GM12878 (cell line): ENCODE measurements around the gene SIK2. TPM values are rescaled to one million over a fixed set of nuclear protein-coding genes. Genes with fewer than 3 reads are reported as not detected.

Source experiments
- ATAC-seq: fragments of 200-7000 bp; cut with Tn5 transposase; 3 replicates; pipeline ENCODE4 v1.9.1; 2020; ENCODE audit warnings: mild to moderate bottlenecking, moderate library complexity
- BruUV-seq: library from RNA; stranded (reverse); fragments of 400-500 nt; replicated peaks from 2 replicates; lab custom pipeline; 2021; lab: Mats Ljungman, UMichigan
- CTCF ChIA-PET: fragments of 300-600 bp; sonication (Branson Sonifier 250); formaldehyde crosslinking; extraction: SDS; loops from one replicate; lab custom pipeline; 2021; ENCODE audit warnings: inconsistent platforms; lab: Yijun Ruan, JAX
- POLR2A ChIA-PET: fragments of 350-600 bp; formaldehyde crosslinking; extraction: SDS; loops from one replicate; lab custom pipeline; 2021; ENCODE audit warnings: inconsistent platforms; lab: Charles Lee
- RAD21 ChIA-PET: fragments of 300-600 bp; sonication (Branson Sonifier 250); formaldehyde crosslinking; loops from one replicate; lab custom pipeline; 2023; ENCODE audit warnings: antibody characterized with exemption; ENCODE audit not compliant: unreplicated experiment; lab: Charles Lee
- SMC1A ChIA-PET: fragments of 300-600 bp; sonication (Branson Sonifier 250); formaldehyde crosslinking; loops from one replicate; lab custom pipeline; 2023; ENCODE audit not compliant: unreplicated experiment, uncharacterized antibody; lab: Charles Lee
- DNase-seq: peaks from one replicate; pipeline ENCODE4 v3.0.0-alpha.2; 2011; ENCODE audit warnings: low read depth, low spot score
- FAIRE-seq: peaks from 3 replicates; lab custom pipeline; 2011; peaks lifted over from hg19 to GRCh38; lab: Jason Lieb, UNC
- H2AFZ ChIP-seq: 2 replicates; pipeline ENCODE4 v1.6.0; 2011; ENCODE audit warnings: low read depth, low read length, control low read depth; ENCODE audit not compliant: control insufficient read depth
- H3K27ac ChIP-seq: 2 replicates; pipeline ENCODE4 v1.5.1; 2011; ENCODE audit warnings: control low read depth; ENCODE audit not compliant: control insufficient read depth, insufficient read depth
- H3K27me3 ChIP-seq, 2 experiments: replicated peaks in 1 of 2; 2 replicates each; pipeline versions ENCODE4 v1.6.0 to v1.6.1; 2011; ENCODE audit warnings: low read length in 1 of 2; ENCODE audit not compliant: control insufficient read depth in 2 of 2, insufficient read depth in 2 of 2
- H3K36me3 ChIP-seq, 2 experiments: 2 replicates each; pipeline ENCODE4 v1.5.1; 2011; ENCODE audit warnings: low read length in 1 of 2; ENCODE audit not compliant: control insufficient read depth in 2 of 2, insufficient read depth in 2 of 2
- H3K4me1 ChIP-seq: 2 replicates; pipeline ENCODE4 v1.6.1; 2011; ENCODE audit warnings: mild to moderate bottlenecking, low read length, moderate library complexity, mixed read lengths; ENCODE audit not compliant: control insufficient read depth, insufficient read depth
- H3K4me2 ChIP-seq: 2 replicates; pipeline ENCODE4 v1.6.0; 2011; ENCODE audit warnings: control low read depth; ENCODE audit not compliant: control insufficient read depth, insufficient read depth
- H3K4me3 ChIP-seq: fragments of 200-600 bp; sonication (generic); 2 replicates; pipeline ENCODE4 v1.5.1; 2016
- H3K79me2 ChIP-seq: 2 replicates; pipeline ENCODE4 v1.6.0; 2011; ENCODE audit warnings: low read length; ENCODE audit not compliant: control insufficient read depth, insufficient read depth
- H3K9ac ChIP-seq: 2 replicates; pipeline ENCODE4 v1.8.0; 2011; ENCODE audit warnings: low read length, control low read depth, mixed read lengths; ENCODE audit not compliant: control insufficient read depth, insufficient read depth
- H3K9me3 ChIP-seq: replicated peaks from 3 replicates; pipeline ENCODE4 v1.5.1; 2011; ENCODE audit warnings: mild to moderate bottlenecking, low read length; ENCODE audit not compliant: control insufficient read depth, insufficient read depth
- H4K20me1 ChIP-seq: 2 replicates; pipeline ENCODE4 v1.6.0; 2011; ENCODE audit not compliant: control insufficient read depth, insufficient read depth
- ATF7 ChIP-seq: fragments of 450-650 bp; IDR thresholded peaks from 2 replicates; pipeline ENCODE4 v1.6.1; 2016; ENCODE audit warnings: low read depth, mild to moderate bottlenecking
- BHLHE40 ChIP-seq, 2 experiments: fragments of 450-650 bp in 1 of 2; IDR thresholded peaks; 2 replicates each; pipeline ENCODE4 v1.6.1; 2011 to 2017; ENCODE audit warnings: low read depth in 2 of 2, borderline replicate concordance in 1 of 2, improper control_type of control experiment in 1 of 2, low read length in 1 of 2, mild to moderate bottlenecking in 1 of 2
- CHD2 ChIP-seq: IDR thresholded peaks from 2 replicates; pipeline ENCODE4 v1.6.1; 2011; ENCODE audit warnings: low read depth, low read length, improper control_type of control experiment, borderline replicate concordance
- CHD4 ChIP-seq: fragments of 200-600 bp; sonication (generic); IDR thresholded peaks from 2 replicates; pipeline ENCODE4 v1.6.1; 2016; ENCODE audit warnings: mild to moderate bottlenecking
- EGR1 ChIP-seq, 2 experiments: IDR thresholded peaks; 1 replicate in 1 of 2; 2 replicates in 1 of 2; pipeline ENCODE4 v1.6.1; 2011 to 2012; ENCODE audit warnings: low read depth in 2 of 2, low read length in 2 of 2, borderline replicate concordance in 1 of 2, mild to moderate bottlenecking in 1 of 2, moderate library complexity in 1 of 2
- KAT2A ChIP-seq: conservative IDR thresholded peaks from 2 replicates; pipeline ENCODE4 v1.6.1; 2011; ENCODE audit warnings: low read depth, low read length; ENCODE audit not compliant: control insufficient read depth
- MTA3 ChIP-seq: IDR thresholded peaks from 2 replicates; pipeline ENCODE4 v1.6.1; 2012; ENCODE audit warnings: low read length, inconsistent platforms, borderline replicate concordance
- MXI1 ChIP-seq: fragments of 150-350 bp; IDR thresholded peaks from 2 replicates; pipeline ENCODE4 v1.6.1; 2011; ENCODE audit warnings: low read depth, mild to moderate bottlenecking, inconsistent platforms, low read length, improper control_type of control experiment
- NFYB ChIP-seq: IDR thresholded peaks from 2 replicates; pipeline ENCODE4 v1.6.1; 2011; ENCODE audit warnings: low read depth, mild to moderate bottlenecking, low read length, improper control_type of control experiment, moderate library complexity; ENCODE audit not compliant: insufficient read depth
- RAD21 ChIP-seq: IDR thresholded peaks from 2 replicates; pipeline ENCODE4 v1.6.1; 2011; ENCODE audit warnings: mild to moderate bottlenecking, low read depth, low read length, moderate library complexity; ENCODE audit not compliant: insufficient read depth
- SIN3A ChIP-seq: IDR thresholded peaks from 2 replicates; pipeline ENCODE4 v1.6.1; 2012; ENCODE audit warnings: low read depth, low read length, improper control_type of control experiment
- SP1 ChIP-seq: IDR thresholded peaks from one replicate; pipeline ENCODE4 v1.6.1; 2011; ENCODE audit warnings: low read depth, low read length
- SUPT20H ChIP-seq: IDR thresholded peaks from 2 replicates; pipeline ENCODE4 v1.6.1; 2011; ENCODE audit warnings: low read depth, mild to moderate bottlenecking, low read length, moderate library complexity, borderline replicate concordance; ENCODE audit not compliant: control insufficient read depth
- ZBED1 ChIP-seq: IDR thresholded peaks from 2 replicates; pipeline ENCODE4 v1.6.1; 2016; ENCODE audit warnings: borderline replicate concordance
- WGBS: methylation state at CpG from one replicate; pipeline ENCODE4 v1.1.6; 2016; ENCODE audit warnings: low lambda C conversion rate; ENCODE audit not compliant: insufficient replicate concordance, insufficient coverage; ENCODE audit errors: missing lambda C conversion rate; 5-methylcytosine and 5-hydroxymethylcytosine counted together
- in situ Hi-C: fragments of 300-500 bp; cut with MboI; formaldehyde crosslinking; loops from 9 replicates; pipeline ENCODE4 v1.14.3; 2018; ENCODE audit warnings: mixed read lengths
- intact Hi-C: fragments of 100-400 bp; cut with micrococcal nuclease; formaldehyde crosslinking; loops from one replicate; pipeline ENCODE4 v1.14.2; 2022; ENCODE audit not compliant: unreplicated experiment
- polyA plus RNA-seq, 11 experiments: library from polyadenylated mRNA; depleted of rRNA in 4 of 11; unstranded in 6 of 11; stranded (reverse) in 5 of 11; fragments of >200 nt; fragmentation: Nextera tagmentation in 4 of 11; fragmentation: Illumina TruSeq in 1 of 11; extraction: Ambion mirVana in 4 of 11; extraction: Trizol in 1 of 11; gene quantifications; 1 replicate in 1 of 11; 2 replicates in 10 of 11; pipeline versions ENCODE4 v1.2.1 to v1.2.3, GENCODE V29; 2011 to 2016; ENCODE audit warnings: inconsistent platforms in 2 of 11, missing spikeins in 2 of 11, low read depth in 1 of 11
- total RNA-seq, 4 experiments: library from RNA; depleted of rRNA in 3 of 4; stranded (reverse); fragments of >200 nt in 3 of 4; fragmentation: Illumina TruSeq in 1 of 4; extraction: Trizol in 1 of 4; gene quantifications; 2 replicates each; pipeline versions ENCODE4 v1.2.1 to v1.2.3, GENCODE V29; 2013 to 2021
- TF ChIP-seq, protein P1 (sequence below): IDR thresholded peaks from 2 replicates; pipeline ENCODE4 v1.6.1; 2012; ENCODE audit warnings: low read length, inconsistent platforms
- TF ChIP-seq, protein P2 (sequence below): IDR thresholded peaks from 2 replicates; pipeline ENCODE4 v1.6.1; 2011; ENCODE audit warnings: low read depth, mild to moderate bottlenecking, low read length, moderate library complexity, borderline replicate concordance; ENCODE audit errors: extremely low read depth
- TF ChIP-seq, protein P3 (sequence below): IDR thresholded peaks from 2 replicates; pipeline ENCODE4 v1.6.1; 2012; ENCODE audit warnings: low read depth, low read length, improper control_type of control experiment

The SIK2 gene
- total and polyA plus RNA-seq, 10 of the 15 experiments (the other 5 are each of a cell fraction or from before 2014, with no cell fraction given) = 0.97 to 14.2 (median 4.5) TPM

DNA sequence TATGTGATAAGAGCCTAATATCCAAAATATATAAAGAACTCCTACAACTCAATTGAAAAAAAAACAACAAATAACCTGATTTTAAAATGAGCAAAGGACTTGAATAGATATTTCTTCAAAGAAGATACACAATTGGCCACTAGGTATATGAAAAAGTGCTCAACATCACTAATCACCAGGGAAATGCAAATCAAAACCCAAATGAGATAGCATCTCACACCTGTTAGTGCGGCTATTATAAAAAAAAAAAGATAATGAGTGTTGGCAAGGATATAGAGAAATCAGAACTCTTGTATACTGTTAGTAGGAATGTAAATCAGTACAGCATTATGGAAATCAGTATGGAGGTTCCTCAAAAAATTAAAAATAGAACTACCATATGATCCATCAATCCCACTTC lies 5.9 kb upstream of the SIK2 start:
- H3K9me3 ChIP-seq = no peaks in the 10 kb centered on the region
- ChIA-PET POLR2A (no interaction called here), SMC1A (interaction anchor here (1.4 to 2.5 kb wide), 3 partner anchors 181 to 274 kb away, joined by 4 to 16 read pairs (median 10); no protein-coding TSS in a partner anchor), RAD21 (interaction anchor here (1.3 to 2.8 kb wide), 3 partner anchors 10 to 181 kb away, joined by 5 to 22 read pairs (median 12); no protein-coding TSS in a partner anchor), CTCF (interaction anchor here (1.5 to 3.5 kb wide), 5 partner anchors 9 to 245 kb away, joined by 5 to 26 read pairs (median 13); no protein-coding TSS in a partner anchor)
- no peak overlapping the region for H3K27ac ChIP-seq
- H3K9ac ChIP-seq = no peak overlapping the region
- intact Hi-C loops = no loop called here
- no peaks in the 10 kb centered on the region for H4K20me1 ChIP-seq
- no peak overlapping the region for H3K4me2 ChIP-seq
- in situ Hi-C loops = no loop called here
- H3K4me3 ChIP-seq = no peak overlapping the region
- H2AFZ ChIP-seq = no peak overlapping the region
- H3K36me3 ChIP-seq = no peaks in the 10 kb centered on the region
- DNase-seq = no peak
- peaks cover 2% of the 10 kb centered on the region for H3K4me1 ChIP-seq
- FAIRE-seq = no peak
- H3K79me2 ChIP-seq = no peaks in the 10 kb centered on the region
- 100% methylated on average over 1 of the region's 1 CpG for WGBS
- no peaks in the 10 kb centered on the region; a peak in 1 of 4 replicates for H3K27me3 ChIP-seq
- no peak for TF ChIP-seq ZBED1
- no peak for TF ChIP-seq SP1
- TF ChIP-seq SUPT20H = no peak
- no peak for TF ChIP-seq CHD4
- TF ChIP-seq ATF7 = no peak
- no peak for TF ChIP-seq MTA3
- no peak for TF ChIP-seq KAT2A
- TF ChIP-seq, protein P1, sequence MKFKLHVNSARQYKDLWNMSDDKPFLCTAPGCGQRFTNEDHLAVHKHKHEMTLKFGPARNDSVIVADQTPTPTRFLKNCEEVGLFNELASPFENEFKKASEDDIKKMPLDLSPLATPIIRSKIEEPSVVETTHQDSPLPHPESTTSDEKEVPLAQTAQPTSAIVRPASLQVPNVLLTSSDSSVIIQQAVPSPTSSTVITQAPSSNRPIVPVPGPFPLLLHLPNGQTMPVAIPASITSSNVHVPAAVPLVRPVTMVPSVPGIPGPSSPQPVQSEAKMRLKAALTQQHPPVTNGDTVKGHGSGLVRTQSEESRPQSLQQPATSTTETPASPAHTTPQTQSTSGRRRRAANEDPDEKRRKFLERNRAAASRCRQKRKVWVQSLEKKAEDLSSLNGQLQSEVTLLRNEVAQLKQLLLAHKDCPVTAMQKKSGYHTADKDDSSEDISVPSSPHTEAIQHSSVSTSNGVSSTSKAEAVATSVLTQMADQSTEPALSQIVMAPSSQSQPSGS = no peak
- no peak for TF ChIP-seq EGR1 (IDR thresholded peaks at IDR 0.05; ENCODE audit: borderline replicate concordance in 1 of 2, low read depth in 2 of 2, low read length in 2 of 2)
- TF ChIP-seq MXI1 = no peak
- TF ChIP-seq CHD2 = no peak
- TF ChIP-seq, protein P2, sequence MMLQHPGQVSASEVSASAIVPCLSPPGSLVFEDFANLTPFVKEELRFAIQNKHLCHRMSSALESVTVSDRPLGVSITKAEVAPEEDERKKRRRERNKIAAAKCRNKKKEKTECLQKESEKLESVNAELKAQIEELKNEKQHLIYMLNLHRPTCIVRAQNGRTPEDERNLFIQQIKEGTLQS = no peak
- no peak for TF ChIP-seq RAD21
- TF ChIP-seq NFYB = no peak
- TF ChIP-seq BHLHE40 (IDR thresholded peaks at IDR 0.05; ENCODE audit: borderline replicate concordance in 1 of 2, low read depth in 2 of 2, low read length in 1 of 2) = no peak
- TF ChIP-seq, protein P3, sequence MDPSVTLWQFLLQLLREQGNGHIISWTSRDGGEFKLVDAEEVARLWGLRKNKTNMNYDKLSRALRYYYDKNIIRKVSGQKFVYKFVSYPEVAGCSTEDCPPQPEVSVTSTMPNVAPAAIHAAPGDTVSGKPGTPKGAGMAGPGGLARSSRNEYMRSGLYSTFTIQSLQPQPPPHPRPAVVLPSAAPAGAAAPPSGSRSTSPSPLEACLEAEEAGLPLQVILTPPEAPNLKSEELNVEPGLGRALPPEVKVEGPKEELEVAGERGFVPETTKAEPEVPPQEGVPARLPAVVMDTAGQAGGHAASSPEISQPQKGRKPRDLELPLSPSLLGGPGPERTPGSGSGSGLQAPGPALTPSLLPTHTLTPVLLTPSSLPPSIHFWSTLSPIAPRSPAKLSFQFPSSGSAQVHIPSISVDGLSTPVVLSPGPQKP = no peak
- TF ChIP-seq SIN3A = no peak
- ATAC-seq = no peak
- no TSS peak for BruUV-seq
